Measurements from ENCODE around the gene ANO2. TPM values are rescaled to one million over a fixed set of nuclear protein-coding genes. Genes with fewer than 3 reads are reported as not detected.

The ANO2 gene
- total and polyA plus RNA-seq, 2 experiments from 2014 or later: 0.21 TPM; not detected in 1

DNA sequence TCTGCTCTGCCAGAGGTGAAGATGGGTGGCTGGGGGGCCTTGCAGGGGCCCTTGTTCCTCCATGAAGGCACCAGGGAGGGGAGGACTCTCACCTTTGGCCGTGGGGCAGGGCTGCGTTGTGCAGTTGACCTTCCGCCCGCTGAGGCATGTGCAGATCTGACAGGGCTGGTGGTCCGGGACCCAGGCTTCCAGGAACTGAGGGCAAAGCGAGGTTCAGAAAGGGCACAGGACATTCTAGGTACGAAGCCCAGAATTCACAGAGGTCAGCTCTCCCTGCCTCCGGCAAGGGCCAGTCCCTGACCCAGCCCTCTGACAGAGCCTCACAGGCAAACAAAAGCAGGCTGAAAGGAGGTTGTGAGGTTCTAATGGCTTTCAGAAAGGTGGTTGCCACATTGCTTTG is 40.4 kb upstream of the ANO2 start:
- Histone ChIP-seq H3K9me3 (ENCODE audit: low read depth) (no peaks in the 10 kb centered on the region), H3K4me1 (ENCODE audit: low read depth) (no peaks in the 10 kb centered on the region), H3K4me3 (no peak overlapping the region), H3K27me3 (no peaks in the 10 kb centered on the region), H3K27ac (no peak overlapping the region), H3K36me3 (no peaks in the 10 kb centered on the region)
- no peak for DNase-seq (ENCODE audit: low read depth in 1 of 2, low spot score in 1 of 2)
- TF ChIP-seq, protein P1, sequence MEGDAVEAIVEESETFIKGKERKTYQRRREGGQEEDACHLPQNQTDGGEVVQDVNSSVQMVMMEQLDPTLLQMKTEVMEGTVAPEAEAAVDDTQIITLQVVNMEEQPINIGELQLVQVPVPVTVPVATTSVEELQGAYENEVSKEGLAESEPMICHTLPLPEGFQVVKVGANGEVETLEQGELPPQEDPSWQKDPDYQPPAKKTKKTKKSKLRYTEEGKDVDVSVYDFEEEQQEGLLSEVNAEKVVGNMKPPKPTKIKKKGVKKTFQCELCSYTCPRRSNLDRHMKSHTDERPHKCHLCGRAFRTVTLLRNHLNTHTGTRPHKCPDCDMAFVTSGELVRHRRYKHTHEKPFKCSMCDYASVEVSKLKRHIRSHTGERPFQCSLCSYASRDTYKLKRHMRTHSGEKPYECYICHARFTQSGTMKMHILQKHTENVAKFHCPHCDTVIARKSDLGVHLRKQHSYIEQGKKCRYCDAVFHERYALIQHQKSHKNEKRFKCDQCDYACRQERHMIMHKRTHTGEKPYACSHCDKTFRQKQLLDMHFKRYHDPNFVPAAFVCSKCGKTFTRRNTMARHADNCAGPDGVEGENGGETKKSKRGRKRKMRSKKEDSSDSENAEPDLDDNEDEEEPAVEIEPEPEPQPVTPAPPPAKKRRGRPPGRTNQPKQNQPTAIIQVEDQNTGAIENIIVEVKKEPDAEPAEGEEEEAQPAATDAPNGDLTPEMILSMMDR (IDR thresholded peaks at IDR 0.05; ENCODE audit: low read depth, low read length): no peak

DNA sequence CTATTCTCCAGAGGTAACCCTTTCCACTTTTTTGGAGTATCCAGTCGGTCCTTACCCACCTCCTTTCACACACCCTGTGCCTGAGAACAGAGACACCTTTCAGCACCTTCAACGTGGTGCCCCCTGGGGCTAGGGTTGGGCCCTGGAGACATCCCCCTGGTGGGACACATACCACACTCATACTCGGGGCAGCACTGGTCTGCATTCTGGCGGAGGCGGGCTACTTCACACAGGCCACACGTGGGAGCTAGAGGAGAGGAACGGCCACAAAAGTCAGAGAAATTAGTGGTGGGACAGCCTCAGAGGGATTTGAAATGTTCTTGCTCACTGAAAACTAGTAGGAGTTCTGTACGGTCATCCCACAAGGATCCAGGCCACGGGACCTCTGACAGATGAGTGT is 39.8 kb upstream of the ANO2 start:
- Histone ChIP-seq H3K36me3 (no peaks in the 10 kb centered on the region), H3K4me1 (ENCODE audit: low read depth) (no peaks in the 10 kb centered on the region), H3K27ac (no peak overlapping the region), H3K4me3 (no peak overlapping the region), H3K27me3 (no peaks in the 10 kb centered on the region), H3K9me3 (ENCODE audit: low read depth) (no peaks in the 10 kb centered on the region)
- TF ChIP-seq, protein P1 (IDR thresholded peaks at IDR 0.05; ENCODE audit: low read depth, low read length): no peak
- no peak for DNase-seq (ENCODE audit: low read depth in 1 of 2, low spot score in 1 of 2)

DNA sequence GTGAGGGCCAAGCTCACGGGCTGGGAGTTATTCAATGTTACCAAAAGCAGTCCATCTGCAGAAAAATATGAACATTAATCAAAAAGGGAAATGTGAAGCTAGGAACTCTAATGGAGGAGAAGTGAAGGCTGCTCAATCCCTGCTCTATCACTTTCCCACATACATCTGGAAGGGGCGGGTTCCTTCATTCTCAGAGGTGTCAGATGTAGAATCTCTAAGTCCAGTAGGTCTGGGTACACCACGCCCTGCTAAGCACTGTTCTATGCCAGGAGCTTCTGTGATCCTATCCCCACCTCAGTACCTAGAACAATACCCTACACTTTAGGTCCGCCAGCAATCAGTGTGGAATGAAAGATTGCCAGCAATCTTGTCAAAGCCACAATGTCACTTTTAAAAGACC is 37.0 kb upstream of the ANO2 start:
- no peaks in the 10 kb centered on the region for H3K4me1 ChIP-seq (ENCODE audit: low read depth)
- H3K27me3 ChIP-seq: no peaks in the 10 kb centered on the region
- no peak for DNase-seq (ENCODE audit: low read depth in 1 of 2, low spot score in 1 of 2)
- no peak overlapping the region for H3K4me3 ChIP-seq
- no peak overlapping the region for H3K27ac ChIP-seq
- TF ChIP-seq, protein P1 (IDR thresholded peaks at IDR 0.05; ENCODE audit: low read depth, low read length): no peak
- no peaks in the 10 kb centered on the region for H3K36me3 ChIP-seq
- no peaks in the 10 kb centered on the region for H3K9me3 ChIP-seq (ENCODE audit: low read depth)

DNA sequence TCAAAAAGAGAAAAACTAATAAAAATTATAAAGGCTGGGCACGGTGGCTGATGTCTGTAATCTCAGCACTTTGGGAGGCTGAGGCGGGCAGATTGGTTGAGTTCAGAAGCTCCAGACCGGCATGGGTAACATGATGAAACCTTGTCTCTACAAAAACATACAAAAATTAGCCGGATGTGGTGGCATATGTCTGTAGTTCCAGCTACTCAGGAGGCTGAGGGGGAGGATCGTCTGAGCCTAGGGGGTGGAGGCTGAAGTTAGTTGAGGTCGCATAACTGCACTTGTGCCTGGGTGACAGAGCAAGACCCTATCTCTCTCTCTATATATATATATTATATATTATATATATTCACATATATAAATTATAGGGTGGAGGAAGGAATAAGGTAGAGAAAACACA is 32.5 kb upstream of the ANO2 start:
- no peaks in the 10 kb centered on the region for H3K4me1 ChIP-seq (ENCODE audit: low read depth)
- H3K27ac ChIP-seq: no peak overlapping the region
- no peak for DNase-seq (ENCODE audit: low read depth in 1 of 2, low spot score in 1 of 2)
- no peak overlapping the region for H3K4me3 ChIP-seq
- TF ChIP-seq, protein P1 (IDR thresholded peaks at IDR 0.05; ENCODE audit: low read depth, low read length): no peak
- no peaks in the 10 kb centered on the region for H3K27me3 ChIP-seq
- no peaks in the 10 kb centered on the region for H3K36me3 ChIP-seq
- H3K9me3 ChIP-seq (ENCODE audit: low read depth): no peaks in the 10 kb centered on the region

DNA sequence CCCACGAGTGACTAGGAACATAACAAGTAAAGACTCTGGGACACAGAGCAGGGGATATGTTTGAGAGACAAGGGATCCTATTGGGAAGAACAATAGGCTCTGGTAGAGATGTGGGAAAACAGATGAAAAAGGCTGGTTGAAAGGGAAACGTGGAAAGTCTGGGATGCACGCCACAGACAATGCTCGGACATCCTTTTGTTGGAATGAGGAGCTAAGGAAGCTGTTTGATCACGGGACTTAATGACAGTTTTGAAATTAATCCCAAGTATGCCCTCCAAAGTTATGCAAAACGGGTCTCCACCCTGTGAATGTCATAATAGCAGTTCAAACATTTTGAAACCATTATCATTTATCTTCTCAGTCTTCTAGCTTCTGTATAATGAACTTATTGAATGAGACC is 31.7 kb upstream of the ANO2 start:
- TF ChIP-seq, protein P1 (IDR thresholded peaks at IDR 0.05; ENCODE audit: low read depth, low read length): no peak
- no peak overlapping the region for H3K4me3 ChIP-seq
- H3K9me3 ChIP-seq (ENCODE audit: low read depth): no peaks in the 10 kb centered on the region
- no peak overlapping the region for H3K27ac ChIP-seq
- H3K27me3 ChIP-seq: no peaks in the 10 kb centered on the region
- H3K36me3 ChIP-seq: no peaks in the 10 kb centered on the region
- DNase-seq (ENCODE audit: low read depth in 1 of 2, low spot score in 1 of 2): no peak
- H3K4me1 ChIP-seq (ENCODE audit: low read depth): no peaks in the 10 kb centered on the region

DNA sequence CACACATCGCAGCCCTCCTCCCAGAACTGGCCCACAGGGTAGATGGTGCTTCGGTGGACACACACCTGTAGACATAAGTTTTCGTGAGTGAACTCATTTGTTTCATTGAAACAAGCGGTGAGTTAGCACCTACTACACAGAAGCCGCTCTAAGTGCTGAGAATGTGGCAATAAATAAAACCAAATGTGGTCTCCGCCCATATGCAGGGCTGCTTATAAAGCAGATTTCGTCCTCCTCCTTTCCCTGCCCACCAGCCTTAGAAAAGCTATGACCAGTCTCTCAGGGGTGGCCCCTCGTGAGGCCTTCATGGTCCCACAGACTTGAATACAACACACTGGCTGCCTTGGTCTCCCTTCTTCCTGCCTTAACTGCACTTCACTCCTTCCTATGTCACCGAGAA is 31.1 kb upstream of the ANO2 start:
- Histone ChIP-seq H3K36me3 (no peaks in the 10 kb centered on the region), H3K27ac (no peak overlapping the region), H3K27me3 (no peaks in the 10 kb centered on the region), H3K4me1 (ENCODE audit: low read depth) (no peaks in the 10 kb centered on the region), H3K9me3 (ENCODE audit: low read depth) (no peaks in the 10 kb centered on the region), H3K4me3 (no peak overlapping the region)
- TF ChIP-seq, protein P1 (IDR thresholded peaks at IDR 0.05; ENCODE audit: low read depth, low read length): no peak
- DNase-seq (ENCODE audit: low read depth in 1 of 2, low spot score in 1 of 2): no peak

All from cardiac muscle cell (in vitro differentiated cells and primary cell).